Measurements from ENCODE around the gene CEBPG. TPM values are rescaled to one million over a fixed set of nuclear protein-coding genes. Genes with fewer than 3 reads are reported as not detected.
A peak's percentile ranks its signal among the peaks of the same experiment; 100 is the strongest.

CEBPG gene
- total and polyA plus RNA-seq, 4 donors, result 21.5 to 29.7 (median 24.7) TPM

DNA sequence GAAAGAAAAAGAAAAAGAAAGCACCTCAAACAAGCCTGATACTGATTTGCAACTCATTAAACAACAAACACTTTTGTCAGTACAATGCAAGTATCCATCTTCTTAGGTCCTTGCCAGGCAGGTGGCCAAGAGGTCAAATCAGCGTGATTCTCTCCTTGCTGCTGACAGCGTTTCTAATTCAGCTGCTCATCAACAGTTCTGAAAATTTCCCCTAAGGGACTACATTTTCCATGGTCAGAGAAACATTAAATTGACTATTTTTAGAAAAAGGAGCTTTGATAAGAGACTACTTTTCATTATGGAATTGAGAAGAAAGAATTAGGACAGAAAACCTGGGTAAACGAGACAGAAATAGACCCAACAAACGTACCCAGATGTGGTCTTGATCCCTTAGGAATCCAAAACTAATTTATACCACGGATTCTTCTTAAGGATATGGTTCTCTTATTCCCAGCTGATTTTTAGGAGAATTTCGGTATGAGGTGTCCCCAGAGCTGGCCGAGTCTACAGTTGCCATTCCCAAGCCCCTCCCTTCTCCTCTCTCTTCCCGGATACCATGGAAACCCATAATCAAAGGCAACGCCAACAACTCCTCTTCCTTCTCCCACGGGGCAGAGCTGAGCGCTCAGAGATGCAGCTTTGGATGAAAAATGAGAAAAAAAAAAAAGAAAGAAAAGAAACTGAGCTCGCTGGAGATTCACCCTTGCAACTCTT is 29.5 kb upstream of the CEBPG start:
- Histone ChIP-seq H3K27ac (ENCODE audit: low read depth in 1 of 2, low read length in 1 of 2) (no peak overlapping the region), H3K9ac (ENCODE audit: insufficient read depth in 1 of 2, low read length in 2 of 2) (no peak overlapping the region), H3K9me3 (ENCODE audit: control insufficient read depth in 4 of 4, insufficient read depth in 3 of 4, low read length in 3 of 4) (no peaks in the 10 kb centered on the region), H3K27me3 (ENCODE audit: control insufficient read depth in 3 of 3, insufficient read depth in 3 of 3, low read length in 2 of 3) (peaks cover 0 to 3% (median 0%) of the 10 kb centered on the region in 3 donors), H3K4me3 (no peak overlapping the region), H3K36me3 (ENCODE audit: control insufficient read depth in 4 of 4, insufficient read depth in 4 of 4, low read length in 4 of 4) (no peaks in the 10 kb centered on the region), H3K4me1 (ENCODE audit: control insufficient read depth in 5 of 5, insufficient read depth in 5 of 5, low read length in 5 of 5) (no peaks in the 10 kb centered on the region)
- TF ChIP-seq, protein P1, sequence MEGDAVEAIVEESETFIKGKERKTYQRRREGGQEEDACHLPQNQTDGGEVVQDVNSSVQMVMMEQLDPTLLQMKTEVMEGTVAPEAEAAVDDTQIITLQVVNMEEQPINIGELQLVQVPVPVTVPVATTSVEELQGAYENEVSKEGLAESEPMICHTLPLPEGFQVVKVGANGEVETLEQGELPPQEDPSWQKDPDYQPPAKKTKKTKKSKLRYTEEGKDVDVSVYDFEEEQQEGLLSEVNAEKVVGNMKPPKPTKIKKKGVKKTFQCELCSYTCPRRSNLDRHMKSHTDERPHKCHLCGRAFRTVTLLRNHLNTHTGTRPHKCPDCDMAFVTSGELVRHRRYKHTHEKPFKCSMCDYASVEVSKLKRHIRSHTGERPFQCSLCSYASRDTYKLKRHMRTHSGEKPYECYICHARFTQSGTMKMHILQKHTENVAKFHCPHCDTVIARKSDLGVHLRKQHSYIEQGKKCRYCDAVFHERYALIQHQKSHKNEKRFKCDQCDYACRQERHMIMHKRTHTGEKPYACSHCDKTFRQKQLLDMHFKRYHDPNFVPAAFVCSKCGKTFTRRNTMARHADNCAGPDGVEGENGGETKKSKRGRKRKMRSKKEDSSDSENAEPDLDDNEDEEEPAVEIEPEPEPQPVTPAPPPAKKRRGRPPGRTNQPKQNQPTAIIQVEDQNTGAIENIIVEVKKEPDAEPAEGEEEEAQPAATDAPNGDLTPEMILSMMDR (IDR thresholded peaks at IDR 0.05; ENCODE audit: control extremely low read depth, extremely low read depth), result no peak
- DNase-seq (peak; percentile 32 to 66 (median 61)), ATAC-seq (ENCODE audit: insufficient read depth, low FRiP score) (no peak)
- WGBS, 2 donors, result 33 to 37% methylated on average over 12 of the region's 12 CpGs

DNA sequence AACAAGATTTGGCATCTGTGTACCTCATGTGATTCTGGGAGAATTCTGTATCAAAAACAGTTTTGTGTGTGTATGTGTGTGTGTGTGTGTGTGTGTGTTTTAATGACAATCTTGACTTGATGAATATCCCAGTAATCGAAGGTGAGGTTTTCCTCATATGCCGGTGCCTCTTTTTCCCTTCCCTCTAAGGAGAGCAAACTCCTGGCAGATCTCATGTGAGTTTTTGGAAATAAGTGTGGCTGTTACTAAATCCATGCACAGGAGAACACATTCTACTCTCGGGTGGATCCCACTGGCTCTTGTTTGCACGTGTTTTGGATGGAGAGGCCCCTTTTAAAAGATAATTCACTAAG is 29.0 kb upstream of the CEBPG start:
- 58 to 69% methylated on average over 4 of the region's 4 CpGs for WGBS, 2 donors
- Histone ChIP-seq H3K4me1 (ENCODE audit: control insufficient read depth in 5 of 5, insufficient read depth in 5 of 5, low read length in 5 of 5) (no peaks in the 10 kb centered on the region), H3K27me3 (ENCODE audit: control insufficient read depth in 3 of 3, insufficient read depth in 3 of 3, low read length in 2 of 3) (peaks cover 0 to 3% (median 0%) of the 10 kb centered on the region in 3 donors), H3K9me3 (ENCODE audit: control insufficient read depth in 4 of 4, insufficient read depth in 3 of 4, low read length in 3 of 4) (no peaks in the 10 kb centered on the region), H3K4me3 (no peak overlapping the region), H3K27ac (ENCODE audit: low read depth in 1 of 2, low read length in 1 of 2) (no peak overlapping the region), H3K9ac (ENCODE audit: insufficient read depth in 1 of 2, low read length in 2 of 2) (no peak overlapping the region), H3K36me3 (ENCODE audit: control insufficient read depth in 4 of 4, insufficient read depth in 4 of 4, low read length in 4 of 4) (no peaks in the 10 kb centered on the region)
- TF ChIP-seq, protein P1 (IDR thresholded peaks at IDR 0.05; ENCODE audit: control extremely low read depth, extremely low read depth), result no peak
- no peak for ATAC-seq (ENCODE audit: insufficient read depth, low FRiP score)
- DNase-seq, result peak in 1 of 3 donors; percentile 0

DNA sequence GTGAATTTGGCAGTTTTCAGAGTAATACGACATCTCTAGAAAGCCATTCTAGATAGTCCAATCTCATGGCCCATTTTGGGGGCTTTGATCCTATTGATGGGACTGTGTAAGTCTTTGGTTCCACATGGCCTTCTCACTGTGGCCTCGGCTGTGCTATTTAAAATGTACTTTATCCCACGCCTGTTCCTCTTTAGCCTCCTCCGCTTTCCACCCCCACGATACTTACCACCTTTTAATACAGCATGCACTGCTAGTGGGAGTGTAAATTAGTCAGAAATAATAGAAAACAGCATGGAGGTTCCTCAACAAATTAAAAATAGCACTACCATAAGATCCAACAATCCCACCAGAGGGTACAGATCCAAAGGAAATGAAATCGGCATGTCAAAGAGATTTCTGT is 28.3 kb upstream of the CEBPG start:
- Histone ChIP-seq H3K36me3 (ENCODE audit: control insufficient read depth in 4 of 4, insufficient read depth in 4 of 4, low read length in 4 of 4) (no peaks in the 10 kb centered on the region), H3K27ac (ENCODE audit: low read depth in 1 of 2, low read length in 1 of 2) (no peak overlapping the region), H3K4me1 (ENCODE audit: control insufficient read depth in 5 of 5, insufficient read depth in 5 of 5, low read length in 5 of 5) (no peaks in the 10 kb centered on the region), H3K9me3 (ENCODE audit: control insufficient read depth in 4 of 4, insufficient read depth in 3 of 4, low read length in 3 of 4) (no peaks in the 10 kb centered on the region), H3K4me3 (no peak overlapping the region), H3K27me3 (ENCODE audit: control insufficient read depth in 3 of 3, insufficient read depth in 3 of 3, low read length in 2 of 3) (peaks cover 0 to 3% (median 3%) of the 10 kb centered on the region in 3 donors), H3K9ac (ENCODE audit: insufficient read depth in 1 of 2, low read length in 2 of 2) (no peak overlapping the region)
- DNase-seq, result no peak
- WGBS, 2 donors, result 90 to 94% methylated on average over 6 of the region's 6 CpGs
- TF ChIP-seq, protein P1 (IDR thresholded peaks at IDR 0.05; ENCODE audit: control extremely low read depth, extremely low read depth), result no peak
- no peak for ATAC-seq (ENCODE audit: insufficient read depth, low FRiP score)

DNA sequence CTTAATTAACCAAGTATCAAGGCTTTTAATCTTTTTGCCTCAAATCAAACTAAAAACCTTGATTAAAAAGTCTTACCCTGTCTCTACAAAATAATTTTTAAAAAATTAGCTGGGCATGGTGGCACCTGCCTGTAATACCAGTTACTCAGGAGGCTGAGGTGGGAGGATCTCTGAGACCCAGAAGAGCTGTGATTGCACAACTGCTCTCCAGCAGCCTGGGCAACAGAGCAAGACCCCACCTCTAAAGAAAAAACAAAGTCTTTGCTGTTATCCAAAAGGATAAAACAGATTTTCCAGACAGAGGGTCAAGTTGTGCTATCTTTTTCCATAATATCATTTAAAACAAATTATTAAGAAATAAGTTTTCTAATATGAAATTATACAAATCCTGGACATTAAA is 26.8 kb upstream of the CEBPG start:
- no peak for DNase-seq
- no peak overlapping the region for H3K27ac ChIP-seq (ENCODE audit: low read depth in 1 of 2, low read length in 1 of 2)
- H3K27me3 ChIP-seq (ENCODE audit: control insufficient read depth in 3 of 3, insufficient read depth in 3 of 3, low read length in 2 of 3), result peaks cover 0 to 3% (median 0%) of the 10 kb centered on the region in 3 donors
- no peak overlapping the region for H3K4me3 ChIP-seq
- ATAC-seq (ENCODE audit: insufficient read depth, low FRiP score), result no peak
- H3K4me1 ChIP-seq (ENCODE audit: control insufficient read depth in 5 of 5, insufficient read depth in 5 of 5, low read length in 5 of 5), result no peaks in the 10 kb centered on the region
- TF ChIP-seq, protein P1 (IDR thresholded peaks at IDR 0.05; ENCODE audit: control extremely low read depth, extremely low read depth), result no peak
- no peak overlapping the region for H3K9ac ChIP-seq (ENCODE audit: insufficient read depth in 1 of 2, low read length in 2 of 2)
- H3K36me3 ChIP-seq (ENCODE audit: control insufficient read depth in 4 of 4, insufficient read depth in 4 of 4, low read length in 4 of 4), result no peaks in the 10 kb centered on the region
- no peaks in the 10 kb centered on the region for H3K9me3 ChIP-seq (ENCODE audit: control insufficient read depth in 4 of 4, insufficient read depth in 3 of 4, low read length in 3 of 4)
